GM12864 (cell line): ENCODE results near the gene LIPG.
"Not testable (repeated sequence)": the region's sequence is repeated elsewhere in the genome, so short reads cannot be mapped to it uniquely, and the experiment has no call there.

Source experiments
- DNase-seq: peaks from one replicate; pipeline ENCODE4 v3.0.0-alpha.2; 2011; ENCODE audit warnings: low read depth
- H3K4me3 ChIP-seq: 2 replicates; pipeline ENCODE4 v1.5.1; 2011; ENCODE audit warnings: mild to moderate bottlenecking, low read depth, low read length, control low read depth
- TF ChIP-seq, protein P1 (sequence below): IDR thresholded peaks from 2 replicates; pipeline ENCODE4 v1.5.1; 2011; ENCODE audit warnings: low read depth, mild to moderate bottlenecking, moderate library complexity, low read length, control low read depth, inconsistent platforms; ENCODE audit errors: missing control alignments

LIPG gene

DNA sequence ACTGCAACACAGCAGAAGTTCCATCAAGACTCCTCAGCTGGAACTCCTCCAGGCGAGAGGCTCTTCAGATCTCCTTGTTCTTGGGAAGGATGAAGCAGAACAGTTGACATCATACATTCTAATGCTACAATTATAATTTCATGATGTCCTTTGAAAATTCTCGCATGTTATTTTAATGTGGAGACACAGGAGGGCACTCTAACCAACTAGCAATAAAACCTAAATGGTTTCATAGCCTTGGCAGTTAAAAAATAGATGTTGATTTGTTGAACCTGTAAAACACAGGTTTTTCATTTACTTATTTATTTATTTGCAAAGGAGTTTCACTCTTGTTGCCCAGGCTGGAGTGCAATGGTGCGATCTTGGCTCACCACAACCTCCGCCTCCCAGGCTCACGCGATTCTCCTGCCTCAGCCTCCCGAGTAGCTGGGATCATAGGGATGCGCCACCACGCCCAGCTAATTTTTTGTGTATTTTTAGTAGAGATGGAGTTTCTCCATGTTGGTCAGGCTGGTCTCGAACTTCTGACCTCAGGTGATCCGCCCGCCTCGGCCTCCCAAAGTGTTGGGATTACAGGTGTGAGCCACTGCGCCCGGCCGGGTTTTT is 2.4 kb upstream of the LIPG start:
- not testable (repeated sequence) for DNase-seq, H3K4me3 ChIP-seq
- TF ChIP-seq, protein P1, sequence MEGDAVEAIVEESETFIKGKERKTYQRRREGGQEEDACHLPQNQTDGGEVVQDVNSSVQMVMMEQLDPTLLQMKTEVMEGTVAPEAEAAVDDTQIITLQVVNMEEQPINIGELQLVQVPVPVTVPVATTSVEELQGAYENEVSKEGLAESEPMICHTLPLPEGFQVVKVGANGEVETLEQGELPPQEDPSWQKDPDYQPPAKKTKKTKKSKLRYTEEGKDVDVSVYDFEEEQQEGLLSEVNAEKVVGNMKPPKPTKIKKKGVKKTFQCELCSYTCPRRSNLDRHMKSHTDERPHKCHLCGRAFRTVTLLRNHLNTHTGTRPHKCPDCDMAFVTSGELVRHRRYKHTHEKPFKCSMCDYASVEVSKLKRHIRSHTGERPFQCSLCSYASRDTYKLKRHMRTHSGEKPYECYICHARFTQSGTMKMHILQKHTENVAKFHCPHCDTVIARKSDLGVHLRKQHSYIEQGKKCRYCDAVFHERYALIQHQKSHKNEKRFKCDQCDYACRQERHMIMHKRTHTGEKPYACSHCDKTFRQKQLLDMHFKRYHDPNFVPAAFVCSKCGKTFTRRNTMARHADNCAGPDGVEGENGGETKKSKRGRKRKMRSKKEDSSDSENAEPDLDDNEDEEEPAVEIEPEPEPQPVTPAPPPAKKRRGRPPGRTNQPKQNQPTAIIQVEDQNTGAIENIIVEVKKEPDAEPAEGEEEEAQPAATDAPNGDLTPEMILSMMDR: peak; percentile 41

DNA sequence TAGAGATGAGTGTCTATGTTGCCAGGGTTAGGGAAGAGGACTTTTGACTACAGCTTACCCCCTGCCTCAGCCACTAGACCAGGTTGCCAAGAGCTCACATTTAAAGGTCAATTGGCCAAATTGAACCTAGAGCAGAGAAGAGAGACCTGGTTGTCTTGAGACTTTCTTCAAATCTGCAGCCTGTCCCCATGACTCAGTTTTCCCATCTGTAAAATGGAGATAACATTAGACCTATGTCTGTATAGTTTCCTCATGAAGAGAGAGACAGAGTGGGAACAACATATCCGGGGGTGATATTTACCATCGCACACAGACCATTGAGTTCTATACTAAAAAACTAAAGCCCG is 1.6 kb upstream of the LIPG start:
- no peak for DNase-seq
- no peak overlapping the region for H3K4me3 ChIP-seq
- TF ChIP-seq, protein P1: no peak

DNA sequence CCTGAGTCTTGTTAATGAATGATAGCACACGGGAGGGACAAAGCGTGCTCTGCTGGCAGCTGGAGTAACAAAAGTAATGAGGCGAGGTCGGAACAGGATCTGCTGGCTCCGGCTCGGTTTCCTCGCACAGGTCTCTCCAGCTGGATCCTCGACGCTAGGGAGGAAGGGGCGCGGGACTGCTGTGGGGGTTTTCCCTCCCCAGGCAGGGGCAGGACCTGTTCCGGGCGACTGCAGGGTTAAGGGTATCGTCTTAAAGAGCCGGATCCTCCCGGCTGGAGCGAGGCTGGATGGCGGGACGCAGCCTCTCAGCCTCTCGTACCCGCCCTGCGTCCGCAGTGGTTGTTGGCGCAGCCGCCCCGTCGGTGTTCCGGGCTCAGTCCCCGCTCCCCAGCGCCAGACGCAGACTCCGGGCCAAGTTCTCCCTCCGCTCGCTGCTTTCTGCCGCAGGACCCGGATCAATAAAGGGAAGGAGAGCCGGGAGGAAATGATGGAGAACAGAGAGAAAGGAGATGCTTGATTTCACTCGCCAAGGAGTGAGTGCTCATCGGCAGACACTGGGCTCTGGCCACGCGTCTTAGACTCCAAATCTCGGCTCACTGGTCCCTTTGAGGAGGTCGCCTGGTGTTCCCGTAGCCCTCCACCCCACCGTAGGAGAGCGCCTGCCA is 1.1 kb upstream of the LIPG start:
- peak overlapping the region; percentile 30 for H3K4me3 ChIP-seq
- DNase-seq: no peak
- TF ChIP-seq, protein P1: no peak

DNA sequence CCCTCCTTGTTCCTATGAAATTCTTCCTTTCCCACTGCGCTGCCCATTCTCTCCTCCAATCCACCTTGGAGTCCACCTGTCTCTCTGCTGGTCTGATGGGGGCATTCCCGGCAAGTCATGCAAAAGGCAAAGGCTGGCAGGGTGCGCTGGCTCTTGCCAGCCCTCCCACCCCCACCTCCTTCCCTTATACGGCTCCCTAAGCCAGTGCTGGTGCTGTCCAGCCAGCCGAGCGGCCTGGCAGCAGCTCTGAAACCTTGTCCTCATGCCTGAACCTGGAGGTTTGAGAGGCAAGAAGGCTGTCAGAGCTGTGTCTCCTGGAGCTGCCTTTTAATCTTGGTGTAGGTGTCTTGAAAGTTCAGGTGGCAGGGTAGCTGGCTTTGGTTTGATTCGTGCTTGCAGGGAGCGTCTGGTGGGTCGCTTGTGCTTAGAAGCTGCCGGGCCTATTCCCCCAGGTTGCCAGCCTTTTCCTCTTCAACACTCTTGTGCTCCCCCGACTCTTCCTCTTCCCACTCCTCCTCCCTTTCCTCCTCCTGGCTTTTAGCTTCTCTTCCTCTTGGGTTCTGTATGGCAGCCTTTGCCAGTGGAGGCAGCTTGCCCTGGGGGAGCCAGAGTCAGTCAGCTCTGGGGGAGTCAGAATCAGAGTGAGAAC is 748 bp downstream of the LIPG start:
- no peak for DNase-seq
- TF ChIP-seq, protein P1: no peak
- peak overlapping the region; percentile 30 for H3K4me3 ChIP-seq

DNA sequence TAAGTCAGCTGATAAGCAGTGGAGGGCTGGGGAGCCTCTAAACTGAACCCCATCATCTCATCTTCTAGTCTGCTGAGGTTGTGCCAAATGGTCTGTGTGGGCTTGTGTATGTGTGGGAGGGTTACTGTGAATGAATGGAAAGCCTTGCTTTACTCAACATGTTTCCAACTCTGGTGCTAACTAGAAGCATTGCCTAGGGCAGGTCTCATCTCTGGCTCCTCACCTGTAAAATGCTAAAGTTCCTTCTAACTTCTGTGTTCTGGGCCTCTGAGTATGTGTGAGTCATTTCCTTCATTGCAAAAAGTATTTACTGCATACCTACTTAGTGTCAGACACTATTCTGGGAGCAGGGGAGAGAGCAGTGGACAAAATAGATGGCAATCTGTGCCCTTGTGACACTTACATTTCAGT is 1.3 kb downstream of the LIPG start:
- H3K4me3 ChIP-seq: peak overlapping the region; percentile 30
- DNase-seq: no peak
- TF ChIP-seq, protein P1: no peak

DNA sequence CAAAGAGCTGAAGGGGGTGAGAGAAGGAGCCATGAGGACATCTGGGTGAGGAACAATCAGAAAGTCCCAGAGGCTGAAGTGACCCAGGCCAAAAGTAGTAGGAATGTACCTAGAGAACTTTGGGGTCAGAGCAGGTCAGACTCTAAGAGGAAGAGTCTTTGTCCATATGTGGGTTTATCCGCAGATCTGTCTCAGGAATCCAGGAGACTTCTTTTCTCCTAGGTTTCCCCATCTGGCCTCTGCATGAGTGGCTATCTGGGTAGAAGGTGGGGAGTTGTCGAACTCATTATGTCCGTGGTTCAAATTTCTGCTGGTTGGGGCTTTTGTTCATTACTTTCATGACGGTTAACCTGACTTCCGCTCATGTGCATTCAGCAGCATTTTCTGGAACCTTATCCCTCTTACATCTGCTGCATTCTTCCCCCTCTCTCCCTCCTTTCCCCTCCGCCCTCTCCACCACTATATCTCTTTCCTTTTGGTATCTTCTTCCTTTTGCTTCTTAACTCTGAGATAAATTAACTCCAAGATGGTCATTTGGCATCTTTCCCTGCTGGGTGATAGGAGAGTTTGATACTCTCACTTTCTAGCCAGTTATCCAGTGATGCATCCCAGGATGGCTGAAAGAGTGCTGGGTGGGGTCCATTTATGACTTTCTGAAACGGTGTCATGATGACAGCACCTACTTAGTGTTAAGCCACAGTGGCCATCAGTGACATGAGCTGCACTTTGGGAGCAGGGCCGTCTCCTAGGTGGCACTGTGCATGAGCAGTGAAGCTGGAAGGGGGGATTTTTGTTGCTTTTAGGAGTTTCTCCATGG is 2.1 kb downstream of the LIPG start:
- peak overlapping the region; percentile 30 for H3K4me3 ChIP-seq
- no peak for DNase-seq
- TF ChIP-seq, protein P1: no peak
